Loucy (cell line): ENCODE measurements around the gene CDKN2D.

ENCODE experiments used
- H2AFZ ChIP-seq: fragments of 200-600 bp; sonication (generic); 2 replicates; pipeline ENCODE4 v1.6.0; 2016; ENCODE audit warnings: antibody characterized with exemption, mild to moderate bottlenecking, low read length, moderate library complexity
- H3F3A ChIP-seq: fragments of 200-600 bp; 2 replicates; pipeline ENCODE4 v1.6.0; 2016; ENCODE audit warnings: antibody characterized with exemption, low read depth, mild to moderate bottlenecking
- H3K27me3 ChIP-seq: fragments of 200-600 bp; sonication (generic); 2 replicates; pipeline ENCODE4 v1.6.1; 2014; ENCODE audit warnings: low read length, mild to moderate bottlenecking; ENCODE audit not compliant: insufficient read depth, poor library complexity, severe bottlenecking
- H3K36me3 ChIP-seq: fragments of 200-600 bp; sonication (generic); 2 replicates; pipeline ENCODE4 v1.6.1; 2016; ENCODE audit warnings: low read length; ENCODE audit not compliant: insufficient read depth
- H3K4me1 ChIP-seq: fragments of 200-600 bp; sonication (generic); 2 replicates; pipeline ENCODE4 v1.5.1; 2014; ENCODE audit warnings: low read length, mild to moderate bottlenecking; ENCODE audit not compliant: insufficient read depth, poor library complexity, severe bottlenecking
- H3K4me2 ChIP-seq: fragments of 200-600 bp; sonication (generic); 2 replicates; pipeline ENCODE4 v1.6.0; 2014; ENCODE audit warnings: antibody characterized with exemption, low read length, low read depth, mild to moderate bottlenecking; ENCODE audit not compliant: poor library complexity, severe bottlenecking
- H3K4me3 ChIP-seq: fragments of 200-600 bp; sonication (generic); 2 replicates; pipeline ENCODE4 v1.5.1; 2014; ENCODE audit warnings: low read length, mild to moderate bottlenecking, mixed read lengths; ENCODE audit not compliant: poor library complexity, severe bottlenecking
- H3K79me2 ChIP-seq: fragments of 200-600 bp; sonication (generic); 2 replicates; pipeline ENCODE4 v1.6.1; 2014; ENCODE audit warnings: low read length; ENCODE audit not compliant: insufficient read depth
- H3K9ac ChIP-seq: fragments of 200-600 bp; sonication (generic); 2 replicates; pipeline ENCODE4 v1.6.0; 2014; ENCODE audit warnings: mild to moderate bottlenecking, low read depth, low read length, moderate library complexity; ENCODE audit not compliant: poor library complexity, severe bottlenecking
- H3K9me2 ChIP-seq: fragments of 200-600 bp; sonication (generic); replicated peaks from 2 replicates; pipeline ENCODE4 v1.6.1; 2016; ENCODE audit warnings: low read depth, low read length, mixed read lengths
- H3K9me3 ChIP-seq: fragments of 200-600 bp; sonication (generic); 2 replicates; pipeline ENCODE4 v1.6.1; 2014; ENCODE audit warnings: mild to moderate bottlenecking, antibody characterized with exemption, low read length, low read depth; ENCODE audit not compliant: insufficient read depth
- H4K20me1 ChIP-seq: fragments of 200-600 bp; sonication (generic); 2 replicates; pipeline ENCODE4 v1.6.0; 2014; ENCODE audit warnings: antibody characterized with exemption, low read length, mild to moderate bottlenecking; ENCODE audit not compliant: insufficient read depth, poor library complexity, severe bottlenecking
- EZH2phosphoT487 ChIP-seq: fragments of 200-600 bp; IDR thresholded peaks from 2 replicates; pipeline ENCODE4 v1.6.1; 2018; ENCODE audit warnings: antibody characterized with exemption, mild to moderate bottlenecking, moderate library complexity, borderline replicate concordance
- TF ChIP-seq, protein P1 (sequence below): fragments of 200-600 bp; sonication (generic); conservative IDR thresholded peaks from 2 replicates; pipeline ENCODE4 v1.5.1; 2014; ENCODE audit warnings: mild to moderate bottlenecking, antibody characterized with exemption, low read length

Gene CDKN2D

DNA sequence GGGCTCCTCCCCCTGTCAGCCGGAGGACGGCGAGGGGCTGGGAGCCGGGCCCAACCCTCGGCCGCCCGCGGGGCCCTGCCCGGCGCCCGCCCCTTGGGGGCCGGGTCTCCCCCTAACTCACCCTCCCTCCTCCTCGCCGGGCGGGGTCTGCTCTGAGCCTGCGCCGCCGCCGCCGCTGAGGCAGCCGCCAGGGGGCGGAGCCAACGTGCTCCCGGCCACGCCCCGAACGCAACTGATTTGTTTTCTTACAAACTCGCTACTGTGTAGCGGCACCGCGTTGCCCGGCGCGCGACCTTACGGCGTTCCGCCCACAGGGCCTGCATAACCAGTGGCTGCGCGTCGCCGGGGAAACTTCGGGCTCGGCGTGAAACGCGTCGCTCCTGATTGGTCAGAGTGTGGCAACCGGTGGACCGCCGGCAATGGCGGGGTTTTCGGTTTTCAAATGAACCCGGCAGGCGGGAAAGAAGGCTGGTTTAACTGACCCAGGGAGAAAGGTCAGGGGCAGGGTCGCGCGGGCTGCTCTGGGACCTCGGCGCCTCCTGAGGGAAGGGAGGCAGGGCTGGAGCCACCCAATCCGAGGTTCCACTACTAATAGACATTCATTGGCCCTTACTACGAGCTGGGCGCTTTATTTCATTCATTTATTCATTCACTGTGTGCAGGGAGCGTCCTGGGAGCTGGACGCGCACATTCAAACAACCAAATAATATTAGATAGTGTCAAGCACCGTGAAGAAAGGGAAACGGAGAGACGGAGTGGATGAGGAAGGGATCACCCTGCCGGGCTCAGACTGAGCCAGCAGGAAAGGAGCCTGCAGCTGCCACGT lies at the start of gene CDKN2D:
Gene CDKN2D (minus strand): TSS at position 154 of the 826 bp plus-strand sequence. CDS start 326 bp downstream, outside the sequence.
- peaks cover 38% of the 10 kb centered on the region for H3K4me1 ChIP-seq
- H3F3A ChIP-seq, result peaks cover 10% of the 10 kb centered on the region; the same call in 1 of the 2 replicates
- peak within 1 kb of the TSS; percentile 88 for H3K4me2 ChIP-seq
- peaks cover 17% of the 10 kb centered on the region for H4K20me1 ChIP-seq
- H3K9me2 ChIP-seq, result no peaks in the 10 kb centered on the region
- H3K36me3 ChIP-seq, result no peaks in the 10 kb centered on the region
- H3K9me3 ChIP-seq, result no peaks in the 10 kb centered on the region
- H3K27me3 ChIP-seq, result peaks cover 4% of the 10 kb centered on the region
- TF ChIP-seq, protein P1, sequence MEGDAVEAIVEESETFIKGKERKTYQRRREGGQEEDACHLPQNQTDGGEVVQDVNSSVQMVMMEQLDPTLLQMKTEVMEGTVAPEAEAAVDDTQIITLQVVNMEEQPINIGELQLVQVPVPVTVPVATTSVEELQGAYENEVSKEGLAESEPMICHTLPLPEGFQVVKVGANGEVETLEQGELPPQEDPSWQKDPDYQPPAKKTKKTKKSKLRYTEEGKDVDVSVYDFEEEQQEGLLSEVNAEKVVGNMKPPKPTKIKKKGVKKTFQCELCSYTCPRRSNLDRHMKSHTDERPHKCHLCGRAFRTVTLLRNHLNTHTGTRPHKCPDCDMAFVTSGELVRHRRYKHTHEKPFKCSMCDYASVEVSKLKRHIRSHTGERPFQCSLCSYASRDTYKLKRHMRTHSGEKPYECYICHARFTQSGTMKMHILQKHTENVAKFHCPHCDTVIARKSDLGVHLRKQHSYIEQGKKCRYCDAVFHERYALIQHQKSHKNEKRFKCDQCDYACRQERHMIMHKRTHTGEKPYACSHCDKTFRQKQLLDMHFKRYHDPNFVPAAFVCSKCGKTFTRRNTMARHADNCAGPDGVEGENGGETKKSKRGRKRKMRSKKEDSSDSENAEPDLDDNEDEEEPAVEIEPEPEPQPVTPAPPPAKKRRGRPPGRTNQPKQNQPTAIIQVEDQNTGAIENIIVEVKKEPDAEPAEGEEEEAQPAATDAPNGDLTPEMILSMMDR, result no peak
- H3K4me3 ChIP-seq, result peak within 1 kb of the TSS; percentile 76
- H3K79me2 ChIP-seq, result peaks cover 41% of the 10 kb centered on the region
- H2AFZ ChIP-seq, result peak within 1 kb of the TSS; percentile 34; the same call in 1 of the 2 replicates
- H3K9ac ChIP-seq, result peak within 1 kb of the TSS; percentile 92

DNA sequence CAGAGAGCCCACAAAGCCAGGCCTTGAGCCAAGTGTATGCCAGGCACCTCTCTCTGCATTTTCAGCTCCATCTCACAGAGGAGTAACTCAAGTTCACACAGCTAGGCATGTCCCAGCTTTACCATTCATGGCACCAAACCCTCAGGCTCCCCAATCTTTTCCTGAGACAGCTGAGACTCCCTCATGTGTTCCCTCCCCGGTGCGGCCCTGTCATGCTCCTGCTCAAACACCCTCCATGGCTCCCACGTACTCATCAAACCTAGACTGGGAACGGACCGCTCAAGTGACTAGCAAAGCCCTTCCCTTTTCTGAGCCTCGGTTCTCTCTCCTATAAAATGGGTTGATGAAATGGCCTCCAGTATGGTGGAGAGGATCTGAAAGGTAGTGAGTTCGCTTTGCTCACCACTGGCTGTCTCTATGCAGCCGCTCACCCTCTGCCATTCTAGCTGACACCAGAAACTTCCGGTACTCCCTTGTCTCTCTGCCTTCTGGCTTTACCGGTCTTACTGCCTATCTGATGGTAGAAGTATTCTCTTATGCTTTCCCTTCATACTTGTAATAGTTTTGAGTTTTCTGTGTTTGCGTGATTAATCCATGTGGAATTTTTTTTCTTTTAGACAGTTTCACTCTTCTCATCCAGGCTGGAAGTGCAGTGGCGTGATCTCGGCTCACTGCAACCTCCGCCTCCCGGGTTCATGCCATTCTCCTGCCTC lies 48.8 kb upstream of the CDKN2D start:
- Histone ChIP-seq H2AFZ (no peak overlapping the region), H3K27me3 (no peaks in the 10 kb centered on the region), H3K4me3 (no peak overlapping the region), H3K9ac (no peak overlapping the region), H4K20me1 (no peaks in the 10 kb centered on the region), H3K9me3 (no peaks in the 10 kb centered on the region), H3K36me3 (no peaks in the 10 kb centered on the region), H3K79me2 (no peaks in the 10 kb centered on the region), H3K4me2 (no peak overlapping the region), H3K4me1 (peaks cover 6% of the 10 kb centered on the region), H3K9me2 (no peaks in the 10 kb centered on the region), H3F3A (no peaks in the 10 kb centered on the region)
- TF ChIP-seq EZH2phosphoT487, result no peak
- TF ChIP-seq, protein P1, result no peak

DNA sequence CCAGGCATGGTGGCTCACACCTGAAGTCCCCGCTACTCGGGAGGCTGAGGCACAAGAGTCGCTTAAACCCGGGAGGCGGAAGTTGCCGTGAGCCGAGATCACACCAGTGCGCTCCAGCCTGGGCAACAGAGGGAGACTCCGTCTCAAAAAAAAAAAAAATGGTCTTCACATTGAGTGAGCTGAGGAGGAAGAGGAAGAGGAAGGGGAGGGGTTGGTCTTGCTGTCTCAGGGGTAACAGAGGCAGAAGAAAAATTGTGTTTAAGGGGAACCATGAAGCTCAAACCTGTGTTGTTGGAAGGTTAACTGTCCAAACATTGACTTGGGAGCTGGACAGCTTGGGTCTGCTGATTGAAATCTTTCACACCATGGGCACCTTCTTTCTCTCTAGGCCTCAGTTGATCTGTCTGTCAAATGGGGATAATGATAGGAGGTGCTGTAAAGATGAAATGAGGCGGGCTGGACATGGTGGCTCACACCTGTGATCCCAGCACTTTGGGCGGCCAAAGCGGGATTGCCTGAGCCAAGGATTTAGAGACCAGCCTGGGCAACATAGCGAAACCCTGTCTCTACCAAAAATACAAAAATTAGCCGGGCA lies 46.7 kb upstream of the CDKN2D start:
- TF ChIP-seq EZH2phosphoT487, result no peak
- TF ChIP-seq, protein P1, result no peak
- no peak overlapping the region for H3K9ac ChIP-seq
- H2AFZ ChIP-seq, result no peak overlapping the region
- no peaks in the 10 kb centered on the region for H3F3A ChIP-seq
- no peak overlapping the region for H3K4me2 ChIP-seq
- no peaks in the 10 kb centered on the region for H3K9me2 ChIP-seq
- no peaks in the 10 kb centered on the region for H3K79me2 ChIP-seq
- peaks cover 6% of the 10 kb centered on the region for H3K4me1 ChIP-seq
- no peaks in the 10 kb centered on the region for H3K36me3 ChIP-seq
- H3K9me3 ChIP-seq, result no peaks in the 10 kb centered on the region
- H3K4me3 ChIP-seq, result no peak overlapping the region
- H3K27me3 ChIP-seq, result no peaks in the 10 kb centered on the region
- H4K20me1 ChIP-seq, result no peaks in the 10 kb centered on the region
